ENCODE measurements around the gene CALML5.

The CALML5 gene

DNA sequence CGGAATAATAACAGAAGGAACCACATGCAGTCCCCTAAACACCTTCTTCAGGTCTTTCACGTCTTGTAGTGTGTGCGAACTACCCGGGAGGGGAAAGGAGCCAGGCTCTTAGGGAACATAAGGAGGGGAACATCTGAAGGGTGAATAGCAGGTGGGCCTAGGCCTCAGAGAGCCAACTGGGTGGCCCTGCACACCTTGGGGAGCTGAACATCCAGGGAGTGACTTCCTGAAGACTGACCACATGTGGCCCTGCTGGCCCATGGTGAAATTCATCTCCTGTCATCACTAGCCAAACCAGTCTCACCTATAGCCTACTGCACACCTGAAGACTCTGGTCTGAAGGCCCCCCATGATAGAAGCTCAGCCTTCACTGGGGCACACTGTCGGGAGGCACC, 31.0 kb upstream of the CALML5 start:
- H3K4me3 ChIP-seq (ENCODE audit: low read depth, low read length): no peak overlapping the region
- no peak for DNase-seq (ENCODE audit: low read depth)
- TF ChIP-seq, protein P1, sequence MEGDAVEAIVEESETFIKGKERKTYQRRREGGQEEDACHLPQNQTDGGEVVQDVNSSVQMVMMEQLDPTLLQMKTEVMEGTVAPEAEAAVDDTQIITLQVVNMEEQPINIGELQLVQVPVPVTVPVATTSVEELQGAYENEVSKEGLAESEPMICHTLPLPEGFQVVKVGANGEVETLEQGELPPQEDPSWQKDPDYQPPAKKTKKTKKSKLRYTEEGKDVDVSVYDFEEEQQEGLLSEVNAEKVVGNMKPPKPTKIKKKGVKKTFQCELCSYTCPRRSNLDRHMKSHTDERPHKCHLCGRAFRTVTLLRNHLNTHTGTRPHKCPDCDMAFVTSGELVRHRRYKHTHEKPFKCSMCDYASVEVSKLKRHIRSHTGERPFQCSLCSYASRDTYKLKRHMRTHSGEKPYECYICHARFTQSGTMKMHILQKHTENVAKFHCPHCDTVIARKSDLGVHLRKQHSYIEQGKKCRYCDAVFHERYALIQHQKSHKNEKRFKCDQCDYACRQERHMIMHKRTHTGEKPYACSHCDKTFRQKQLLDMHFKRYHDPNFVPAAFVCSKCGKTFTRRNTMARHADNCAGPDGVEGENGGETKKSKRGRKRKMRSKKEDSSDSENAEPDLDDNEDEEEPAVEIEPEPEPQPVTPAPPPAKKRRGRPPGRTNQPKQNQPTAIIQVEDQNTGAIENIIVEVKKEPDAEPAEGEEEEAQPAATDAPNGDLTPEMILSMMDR (IDR thresholded peaks at IDR 0.05; ENCODE audit: low read depth, low read length, missing control alignments): no peak
- in situ Hi-C loops (cut with HindIII; ENCODE audit: low sequenced_read_pairs): no loop called here

DNA sequence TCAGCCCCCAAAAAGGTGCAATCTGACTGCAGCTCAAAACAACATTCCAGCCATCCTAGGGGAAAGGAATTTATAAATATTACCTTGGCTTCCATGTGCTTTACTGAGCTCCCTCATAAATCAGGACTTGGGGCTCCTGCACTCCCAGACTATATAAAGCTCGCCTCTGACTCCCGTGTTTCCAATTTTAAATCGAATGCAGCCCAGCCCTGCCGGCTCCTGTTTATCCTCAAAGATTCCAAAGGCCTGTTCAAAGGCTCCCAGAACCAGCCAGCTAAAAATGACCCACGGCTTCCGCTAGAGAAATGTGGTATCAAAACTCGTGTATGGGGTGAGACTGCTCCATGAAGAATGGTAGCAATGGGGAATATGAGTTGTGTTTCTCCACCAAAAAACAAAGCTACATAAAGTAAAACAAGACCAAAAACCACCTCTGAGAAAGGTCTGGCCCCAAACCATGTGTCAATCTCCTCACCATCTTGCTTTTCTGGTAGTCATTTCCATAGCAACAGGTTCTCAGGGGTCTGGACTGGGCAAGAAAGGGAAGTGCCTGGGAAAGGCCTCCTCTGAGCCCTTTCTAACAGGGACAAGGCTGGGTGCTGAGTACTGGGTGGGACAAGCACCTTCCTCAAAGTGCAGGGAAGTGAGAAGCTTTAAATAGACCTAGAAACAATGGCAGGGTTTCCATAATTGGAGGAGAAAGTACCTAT, 30.5 kb upstream of the CALML5 start:
- H3K4me3 ChIP-seq (ENCODE audit: low read depth, low read length): no peak overlapping the region
- TF ChIP-seq, protein P1 (IDR thresholded peaks at IDR 0.05; ENCODE audit: low read depth, low read length, missing control alignments): no peak
- in situ Hi-C loops (cut with HindIII; ENCODE audit: low sequenced_read_pairs): no loop called here
- no peak for DNase-seq (ENCODE audit: low read depth)

DNA sequence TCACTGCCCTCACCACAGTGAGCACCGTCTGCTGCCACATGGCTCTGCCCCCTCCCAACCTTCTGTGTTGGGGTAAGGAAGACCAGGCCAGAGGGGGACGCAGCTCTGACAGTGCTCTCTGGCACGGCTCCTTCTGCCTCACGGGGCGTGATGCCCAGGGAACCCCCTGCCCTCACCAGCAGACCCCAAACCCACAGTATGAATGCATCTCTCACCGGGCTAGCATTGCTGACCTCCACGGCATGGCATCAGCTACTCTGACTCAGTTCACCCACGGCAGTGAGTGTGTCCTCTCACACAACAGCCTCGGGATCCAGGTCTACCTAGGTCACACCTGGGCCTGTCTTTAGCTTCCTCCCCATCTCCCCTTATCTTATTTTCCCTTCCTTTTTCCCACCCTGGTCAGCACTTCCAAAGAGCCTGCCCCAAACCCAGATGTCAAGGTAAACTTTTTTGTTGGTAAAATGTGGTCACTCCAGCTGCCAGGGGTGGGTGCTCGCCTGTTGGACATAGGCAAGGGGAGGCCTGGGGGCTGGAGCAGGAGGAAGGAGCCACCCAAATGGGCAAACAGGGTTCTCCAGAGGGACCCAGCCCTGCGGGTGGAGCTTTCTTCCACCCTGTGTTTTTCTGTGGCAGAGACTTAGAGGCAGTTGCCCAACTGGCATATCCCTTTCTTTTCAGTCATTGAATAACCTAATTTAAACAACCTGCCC, 29.8 kb upstream of the CALML5 start:
- in situ Hi-C loops (cut with HindIII; ENCODE audit: low sequenced_read_pairs): no loop called here
- TF ChIP-seq, protein P1 (IDR thresholded peaks at IDR 0.05; ENCODE audit: low read depth, low read length, missing control alignments): no peak
- no peak for DNase-seq (ENCODE audit: low read depth)

DNA sequence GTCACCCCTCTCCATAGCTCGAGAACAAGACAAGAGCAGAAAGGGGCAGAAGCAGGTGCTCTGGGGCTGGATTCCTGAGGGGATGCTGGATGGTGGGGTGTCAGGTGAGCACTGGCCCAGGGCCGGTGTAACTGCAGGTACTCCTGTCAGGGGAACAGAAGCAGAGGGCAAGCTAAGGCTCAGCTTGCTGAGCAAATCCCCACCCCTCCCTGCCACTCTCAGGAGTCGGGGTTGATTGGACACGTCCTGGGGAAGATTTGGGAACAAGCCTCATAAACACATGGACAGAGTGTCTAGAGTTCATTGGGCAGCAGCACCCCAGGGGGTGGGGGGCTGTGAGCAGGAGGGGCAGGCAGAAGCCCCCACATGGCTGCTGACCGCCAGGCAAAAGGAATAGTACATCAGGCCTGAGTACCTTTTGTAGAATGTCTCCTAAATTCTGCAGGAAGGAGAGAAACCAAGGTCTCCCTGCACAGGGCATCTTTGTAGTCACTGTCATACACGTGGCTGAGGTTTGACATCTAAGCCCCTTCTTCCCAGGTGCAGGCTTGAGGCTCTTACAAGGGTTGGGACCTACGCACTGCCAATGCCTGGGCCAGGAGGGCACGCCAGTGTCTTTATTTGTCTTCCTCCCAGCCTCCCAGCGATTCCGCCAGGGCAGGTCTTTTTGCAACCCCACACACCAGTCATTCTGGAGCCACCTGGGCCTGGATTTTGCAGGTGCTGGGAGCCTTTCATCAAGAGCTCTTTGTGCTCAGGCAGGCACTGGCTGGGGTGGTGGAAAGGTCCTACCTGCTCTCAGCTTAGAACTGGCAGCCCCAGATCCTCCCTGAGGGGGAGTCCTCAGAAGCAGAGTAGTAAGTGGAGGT, 28.2 kb upstream of the CALML5 start:
- no peak overlapping the region for H3K4me3 ChIP-seq (ENCODE audit: low read depth, low read length)
- in situ Hi-C loops (cut with HindIII; ENCODE audit: low sequenced_read_pairs): no loop called here
- no peak for DNase-seq (ENCODE audit: low read depth)
- TF ChIP-seq, protein P1 (IDR thresholded peaks at IDR 0.05; ENCODE audit: low read depth, low read length, missing control alignments): no peak

More for the DNA sequence above, 29.8 kb upstream of the CALML5 start:
- H3K4me3 ChIP-seq (ENCODE audit: low read depth, low read length): no peak overlapping the region

DNA sequence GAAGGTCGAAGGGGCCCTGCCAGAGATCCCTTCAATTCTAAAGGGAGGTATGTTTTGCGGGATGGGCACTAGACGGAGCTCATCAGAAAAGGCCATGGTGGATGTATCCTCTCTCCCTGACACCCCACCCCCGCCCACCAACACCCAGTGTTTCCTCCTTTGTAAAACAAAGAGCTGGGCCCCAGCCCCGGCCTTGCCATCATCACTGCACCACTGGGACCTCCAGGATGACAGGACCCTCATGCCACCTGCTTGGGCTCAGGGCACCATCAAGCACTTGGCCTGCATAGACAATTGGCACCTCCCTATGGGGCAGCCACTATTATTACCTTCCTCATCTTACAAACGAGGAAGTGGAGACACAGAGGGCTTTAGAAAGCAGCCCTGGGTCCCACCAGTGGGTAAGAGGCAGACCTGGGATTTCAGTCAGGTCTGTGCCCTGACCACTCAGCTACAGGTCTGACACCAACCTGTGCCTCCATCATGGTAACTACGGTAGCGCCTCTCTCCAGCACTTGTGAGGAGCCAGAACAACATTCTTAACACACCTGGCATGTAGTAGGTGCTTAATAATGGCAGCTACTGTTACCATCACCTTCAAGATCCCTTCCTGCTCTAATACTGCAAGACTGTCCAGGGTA, 27.4 kb upstream of the CALML5 start:
- TF ChIP-seq, protein P1 (IDR thresholded peaks at IDR 0.05; ENCODE audit: low read depth, low read length, missing control alignments): no peak

More for the DNA sequence above, 27.4 kb upstream of the CALML5 start:
- H3K4me3 ChIP-seq (ENCODE audit: low read depth, low read length): no peak overlapping the region
- in situ Hi-C loops (cut with HindIII; ENCODE audit: low sequenced_read_pairs): no loop called here
- no peak for DNase-seq (ENCODE audit: low read depth)

Data from astrocyte of the cerebellum (primary cell).